Ishikawa (cell line): Measurements from ENCODE around the gene NXN.

ENCODE experiments used
- FOXM1 ChIP-seq: IDR thresholded peaks from 2 replicates; pipeline ENCODE4 v1.6.1; 2012; ENCODE audit warnings: low read depth, borderline replicate concordance
- RAD21 ChIP-seq: IDR thresholded peaks from 2 replicates; pipeline ENCODE4 v1.6.1; 2012; ENCODE audit warnings: low read depth
- TAF1 ChIP-seq: IDR thresholded peaks from 2 replicates; pipeline ENCODE4 v1.6.1; 2012; ENCODE audit warnings: low read depth, mild to moderate bottlenecking
- TCF12 ChIP-seq: IDR thresholded peaks from 2 replicates; pipeline ENCODE4 v1.6.1; 2012; ENCODE audit warnings: low read depth
- YY1 ChIP-seq: IDR thresholded peaks from 2 replicates; pipeline ENCODE4 v1.6.1; 2012; ENCODE audit warnings: low read depth
- TF ChIP-seq, protein P1 (sequence below): IDR thresholded peaks from 2 replicates; pipeline ENCODE4 v1.6.1; 2012
- TF ChIP-seq, protein P2 (sequence below): IDR thresholded peaks from 2 replicates; pipeline ENCODE4 v1.6.1; 2012; ENCODE audit warnings: low read depth, mild to moderate bottlenecking

DNA sequence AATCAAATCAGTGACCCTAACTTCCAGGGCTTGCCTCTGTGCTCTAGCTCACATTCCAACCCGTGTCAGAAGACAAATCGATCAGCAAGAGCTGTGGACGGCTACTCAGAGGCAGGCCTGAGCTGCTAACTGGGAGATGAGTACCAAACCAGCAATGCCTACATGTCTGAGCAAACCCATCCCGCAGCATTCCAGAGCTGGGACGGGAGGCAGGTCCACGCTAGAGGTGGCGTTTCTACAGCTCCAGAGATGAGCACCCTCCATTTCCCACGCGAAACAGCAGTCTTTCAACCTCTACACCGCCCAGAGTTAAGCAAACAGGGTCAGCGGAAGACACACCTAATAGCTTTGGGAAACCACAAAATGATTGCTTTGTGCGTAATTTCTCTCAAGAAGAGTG lies 6.5 kb downstream of the NXN start:
- TF ChIP-seq, protein P1, sequence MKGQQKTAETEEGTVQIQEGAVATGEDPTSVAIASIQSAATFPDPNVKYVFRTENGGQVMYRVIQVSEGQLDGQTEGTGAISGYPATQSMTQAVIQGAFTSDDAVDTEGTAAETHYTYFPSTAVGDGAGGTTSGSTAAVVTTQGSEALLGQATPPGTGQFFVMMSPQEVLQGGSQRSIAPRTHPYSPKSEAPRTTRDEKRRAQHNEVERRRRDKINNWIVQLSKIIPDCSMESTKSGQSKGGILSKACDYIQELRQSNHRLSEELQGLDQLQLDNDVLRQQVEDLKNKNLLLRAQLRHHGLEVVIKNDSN: no peak
- TF ChIP-seq TAF1: no peak
- no peak for TF ChIP-seq RAD21
- no peak for TF ChIP-seq TCF12
- TF ChIP-seq, protein P2, sequence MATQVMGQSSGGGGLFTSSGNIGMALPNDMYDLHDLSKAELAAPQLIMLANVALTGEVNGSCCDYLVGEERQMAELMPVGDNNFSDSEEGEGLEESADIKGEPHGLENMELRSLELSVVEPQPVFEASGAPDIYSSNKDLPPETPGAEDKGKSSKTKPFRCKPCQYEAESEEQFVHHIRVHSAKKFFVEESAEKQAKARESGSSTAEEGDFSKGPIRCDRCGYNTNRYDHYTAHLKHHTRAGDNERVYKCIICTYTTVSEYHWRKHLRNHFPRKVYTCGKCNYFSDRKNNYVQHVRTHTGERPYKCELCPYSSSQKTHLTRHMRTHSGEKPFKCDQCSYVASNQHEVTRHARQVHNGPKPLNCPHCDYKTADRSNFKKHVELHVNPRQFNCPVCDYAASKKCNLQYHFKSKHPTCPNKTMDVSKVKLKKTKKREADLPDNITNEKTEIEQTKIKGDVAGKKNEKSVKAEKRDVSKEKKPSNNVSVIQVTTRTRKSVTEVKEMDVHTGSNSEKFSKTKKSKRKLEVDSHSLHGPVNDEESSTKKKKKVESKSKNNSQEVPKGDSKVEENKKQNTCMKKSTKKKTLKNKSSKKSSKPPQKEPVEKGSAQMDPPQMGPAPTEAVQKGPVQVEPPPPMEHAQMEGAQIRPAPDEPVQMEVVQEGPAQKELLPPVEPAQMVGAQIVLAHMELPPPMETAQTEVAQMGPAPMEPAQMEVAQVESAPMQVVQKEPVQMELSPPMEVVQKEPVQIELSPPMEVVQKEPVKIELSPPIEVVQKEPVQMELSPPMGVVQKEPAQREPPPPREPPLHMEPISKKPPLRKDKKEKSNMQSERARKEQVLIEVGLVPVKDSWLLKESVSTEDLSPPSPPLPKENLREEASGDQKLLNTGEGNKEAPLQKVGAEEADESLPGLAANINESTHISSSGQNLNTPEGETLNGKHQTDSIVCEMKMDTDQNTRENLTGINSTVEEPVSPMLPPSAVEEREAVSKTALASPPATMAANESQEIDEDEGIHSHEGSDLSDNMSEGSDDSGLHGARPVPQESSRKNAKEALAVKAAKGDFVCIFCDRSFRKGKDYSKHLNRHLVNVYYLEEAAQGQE: no peak
- TF ChIP-seq FOXM1: no peak
- TF ChIP-seq YY1: no peak
